ENCODE measurements around the gene SND1. TPM values are rescaled to one million over a fixed set of nuclear protein-coding genes. Genes with fewer than 3 reads are reported as not detected.
"Not testable (repeated sequence)": the region's sequence is repeated elsewhere in the genome, so short reads cannot be mapped to it uniquely, and the experiment has no call there.

The SND1 gene
- polyA plus RNA-seq, 3 donors, result 138 to 152 (median 150) TPM

DNA sequence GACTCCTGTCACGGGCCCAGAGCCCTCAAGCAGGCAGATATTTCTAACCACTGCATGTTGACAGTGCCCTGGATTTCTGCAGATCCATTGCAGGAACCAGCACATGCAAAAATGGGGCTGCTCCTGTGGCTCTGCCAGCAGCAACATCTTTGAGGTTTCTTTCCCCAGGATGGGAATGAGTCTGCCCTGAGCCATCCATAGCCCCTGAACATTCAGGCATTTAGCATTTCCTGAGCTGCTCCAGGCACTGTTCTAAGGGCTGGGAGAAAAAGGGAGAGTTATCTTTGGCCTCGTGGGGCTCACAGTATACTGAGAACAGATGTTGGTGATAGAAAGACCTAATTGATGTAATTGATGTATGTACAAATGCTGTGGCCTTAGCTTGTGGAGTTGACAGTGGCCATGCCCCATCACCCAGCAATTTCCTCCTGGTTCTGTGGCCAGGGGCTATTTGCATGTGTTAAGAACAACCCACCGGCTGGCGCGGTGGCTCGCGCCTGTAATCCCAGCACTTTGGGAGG, 445.3 kb downstream of the SND1 start:
- DNase-seq (ENCODE audit: extremely low read depth in 1 of 11, low read depth in 9 of 11, low spot score in 4 of 11), result no peak

DNA sequence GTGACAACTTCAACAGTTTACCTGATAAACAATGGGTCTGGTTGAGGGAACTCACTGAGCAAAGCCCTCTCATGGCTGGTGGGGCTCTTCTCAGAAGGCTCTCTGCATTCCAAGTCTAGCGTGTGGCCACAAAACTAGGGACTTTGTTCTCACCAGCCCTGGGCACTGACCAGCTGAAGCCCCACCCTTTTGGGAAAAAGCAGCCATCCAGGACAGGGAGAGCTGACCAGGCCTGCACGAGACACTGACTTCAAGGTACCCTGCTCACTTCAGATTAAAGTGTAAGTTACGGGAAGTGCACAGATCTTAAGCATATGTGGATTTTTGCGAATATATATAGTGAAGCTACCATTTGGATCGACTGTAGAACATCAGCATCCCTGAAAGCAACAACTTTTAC, 446.6 kb downstream of the SND1 start:
- no peak for DNase-seq (ENCODE audit: extremely low read depth in 1 of 11, low read depth in 9 of 11, low spot score in 4 of 11)

DNA sequence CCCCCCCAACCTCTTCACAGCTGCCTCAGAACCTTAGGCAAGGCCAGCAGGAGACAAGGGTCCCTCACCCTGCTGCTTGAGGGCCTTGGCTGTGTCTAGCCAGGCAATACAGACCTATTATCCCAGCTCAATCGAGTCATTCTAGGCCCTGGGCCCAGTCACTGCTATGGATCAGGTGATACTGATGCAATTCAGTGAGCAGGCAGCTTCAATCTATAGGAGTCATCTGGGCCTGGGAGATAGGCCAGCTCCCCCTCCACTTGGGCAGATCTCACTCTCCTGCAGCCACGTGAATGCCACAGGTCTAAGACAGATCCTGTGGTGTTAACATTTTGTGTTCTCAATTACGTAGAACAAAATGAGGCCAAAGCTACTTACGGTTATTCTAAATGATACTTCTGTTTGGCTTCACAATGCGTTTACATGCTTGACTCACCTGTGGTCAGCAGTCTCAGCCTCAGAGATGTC, 447.2 kb downstream of the SND1 start:
- DNase-seq (ENCODE audit: extremely low read depth in 1 of 11, low read depth in 9 of 11, low spot score in 4 of 11), result no peak

DNA sequence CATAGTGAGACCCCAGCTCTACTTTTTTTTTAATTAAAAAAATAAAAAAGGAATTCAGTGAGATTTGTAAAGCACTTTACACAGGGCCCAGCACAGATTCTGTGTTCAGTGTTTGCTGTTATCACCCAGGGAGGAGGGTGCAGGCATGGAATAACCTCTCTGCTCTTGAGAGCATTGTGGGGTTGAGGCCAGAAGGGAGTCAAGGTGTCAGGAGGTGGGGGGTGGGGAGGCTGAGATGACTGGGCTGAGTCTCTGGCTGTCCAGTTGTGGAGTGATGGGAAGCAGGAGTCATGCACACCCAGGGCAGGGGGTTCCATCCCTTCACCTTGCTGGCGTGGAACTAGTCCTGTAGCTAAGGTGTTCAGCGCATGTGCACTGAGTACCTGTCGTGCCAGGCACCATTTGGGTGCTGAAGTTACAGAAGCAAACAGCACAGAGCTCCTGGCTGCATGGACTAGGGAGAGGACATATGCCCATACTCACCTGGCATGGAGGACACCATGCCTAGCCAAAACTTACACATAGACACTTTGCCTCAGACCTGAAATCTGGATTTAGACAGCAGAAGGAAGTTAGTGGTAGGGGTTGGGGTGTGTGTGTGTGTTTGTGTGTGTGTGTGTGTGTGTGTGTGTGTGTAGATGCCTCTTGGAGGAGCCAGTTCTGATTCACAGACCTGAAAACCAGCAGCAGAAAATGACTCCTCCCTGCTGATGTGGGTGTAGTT, 448.4 kb downstream of the SND1 start:
- DNase-seq (ENCODE audit: extremely low read depth in 1 of 11, low read depth in 9 of 11, low spot score in 4 of 11), result no peak

DNA sequence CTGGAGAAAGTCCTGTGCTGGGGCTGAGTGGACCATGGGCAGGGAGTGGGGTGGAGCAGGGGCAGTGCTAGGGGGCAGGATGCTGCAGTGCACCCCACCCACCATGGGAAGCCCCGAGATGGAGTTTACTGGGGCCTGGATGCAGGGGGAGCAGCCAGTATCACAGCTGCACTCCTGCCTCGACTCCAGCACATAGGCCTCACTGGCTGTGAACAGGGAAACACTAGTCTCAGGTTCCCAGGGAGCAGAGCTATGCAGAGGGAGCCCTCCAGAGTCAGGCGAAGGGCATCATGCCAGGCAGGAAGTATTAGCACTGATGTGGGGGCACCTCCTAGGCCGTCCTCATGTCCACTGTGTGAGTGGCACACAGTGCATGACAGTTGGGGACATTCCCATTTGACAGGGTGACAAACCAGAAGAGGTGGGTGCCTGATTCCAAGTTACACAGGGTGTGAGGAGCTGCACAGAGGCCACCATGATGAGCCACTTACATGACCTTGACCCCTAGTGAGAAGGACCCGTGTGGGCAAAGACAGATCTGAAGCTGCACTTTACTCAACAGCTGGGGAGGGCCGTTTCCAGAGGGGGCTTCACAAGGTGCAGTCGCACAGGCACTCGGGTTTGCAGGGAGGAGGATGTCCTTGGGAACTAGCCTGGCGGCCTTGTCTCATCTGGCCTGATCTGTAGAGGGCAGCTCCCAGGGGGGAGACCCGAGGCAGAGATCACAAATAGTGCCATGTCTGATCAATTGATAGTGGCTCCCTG, 449.1 kb downstream of the SND1 start:
- DNase-seq (ENCODE audit: extremely low read depth in 1 of 11, low read depth in 9 of 11, low spot score in 4 of 11), result no peak

DNA sequence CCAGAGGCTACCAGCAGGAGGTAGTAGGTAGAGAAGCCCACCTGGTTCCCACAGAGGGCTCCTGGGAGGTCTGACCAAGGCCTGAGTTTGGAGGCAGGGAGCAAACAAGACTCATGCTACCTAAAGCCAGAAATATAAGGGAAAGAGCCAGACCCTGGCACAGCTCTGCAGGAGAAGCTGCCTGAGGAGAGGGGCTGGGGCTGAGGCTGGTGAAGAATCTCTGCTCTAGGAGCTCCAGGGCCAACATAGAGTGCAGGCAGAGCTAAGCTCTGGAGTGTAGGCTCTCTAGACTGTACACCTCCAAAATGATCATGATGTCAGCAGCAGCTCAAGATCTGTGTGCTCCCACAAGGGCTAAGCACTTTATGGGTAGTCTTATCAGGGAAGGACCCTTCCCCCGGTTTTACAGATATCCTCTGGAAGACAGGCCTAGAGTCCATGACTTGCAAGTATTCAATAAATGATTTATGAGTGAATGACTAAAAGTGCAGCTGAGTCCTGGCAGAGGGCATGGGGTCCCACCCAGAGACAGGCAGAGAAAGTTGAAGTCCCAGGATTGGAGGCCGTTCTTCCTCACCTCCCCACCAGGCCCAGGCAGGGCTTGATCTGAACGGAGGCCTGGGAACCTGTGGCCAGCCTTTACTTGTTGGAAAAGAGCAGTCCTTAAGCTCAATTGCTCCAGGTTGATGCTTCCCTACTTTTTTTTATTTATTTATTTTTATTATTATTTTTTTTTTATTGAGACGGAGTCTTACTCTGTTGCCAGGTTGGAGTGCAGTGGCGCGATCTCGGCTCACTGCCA, 450.7 kb downstream of the SND1 start:
- no peak for DNase-seq (ENCODE audit: extremely low read depth in 1 of 11, low read depth in 9 of 11, low spot score in 4 of 11)

DNA sequence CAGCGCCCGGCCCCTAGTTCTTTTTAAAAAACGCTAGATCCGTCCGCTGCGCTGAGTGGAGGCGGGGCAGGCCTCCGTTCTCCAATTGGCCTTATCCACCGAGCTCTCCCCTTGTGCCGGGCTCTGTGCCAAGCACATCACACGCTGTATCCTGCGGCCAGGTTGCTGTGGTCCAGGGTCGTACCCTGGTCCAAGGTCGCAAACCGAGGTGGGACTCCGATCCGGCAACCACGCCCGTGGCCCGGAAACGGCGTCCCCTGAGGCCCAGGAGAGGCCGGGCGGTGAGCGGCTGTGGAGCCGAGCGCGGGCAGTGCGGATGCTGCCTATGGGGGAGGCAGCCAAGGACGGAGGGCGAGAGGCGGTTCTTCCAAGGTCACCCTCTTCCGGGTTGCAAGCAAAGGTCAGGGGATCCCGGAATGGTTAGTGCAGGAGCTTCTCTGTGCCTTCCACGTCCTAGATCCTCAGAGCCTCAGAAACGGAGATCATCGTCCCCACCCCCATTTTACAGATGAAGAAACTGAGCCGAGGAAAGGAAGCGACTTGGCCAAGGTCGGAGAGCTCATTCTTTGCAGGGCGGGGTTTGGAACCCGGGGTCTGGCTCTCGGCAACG, 451.6 kb downstream of the SND1 start:
- no peak for DNase-seq (ENCODE audit: extremely low read depth in 1 of 11, low read depth in 9 of 11, low spot score in 4 of 11)

DNA sequence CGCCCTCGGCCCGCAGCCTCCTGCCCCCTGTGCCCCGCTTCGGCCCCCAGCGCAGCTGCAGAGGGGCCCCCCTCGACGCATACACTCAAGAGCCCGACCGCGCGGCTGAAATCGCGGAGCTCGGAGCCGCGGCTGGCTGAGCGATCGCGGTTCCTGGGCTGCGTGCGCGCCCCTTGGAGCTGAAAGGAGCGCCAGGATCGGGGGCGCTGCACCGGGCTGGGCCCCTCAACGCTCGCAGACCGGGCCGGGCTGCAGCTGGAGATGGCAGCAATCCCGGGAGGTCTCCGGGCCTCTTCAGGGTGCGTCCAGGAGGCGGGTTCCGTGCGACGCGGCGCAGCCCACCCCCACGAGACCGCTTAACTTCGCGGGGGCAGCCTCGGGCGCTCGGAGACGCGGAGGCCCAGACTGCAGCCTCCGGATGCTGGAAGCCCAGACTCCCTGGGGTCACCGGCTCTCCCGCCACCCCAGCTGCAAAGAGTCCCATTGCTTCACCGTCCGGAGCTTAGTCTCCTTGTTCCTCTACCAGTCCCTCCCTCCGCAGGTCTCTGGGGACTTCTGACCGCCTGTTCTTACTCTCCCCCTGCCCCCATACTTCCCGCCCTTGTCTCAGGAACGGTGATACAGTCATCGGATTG, 452.2 kb downstream of the SND1 start:
- peak in 1 of 11 donors; percentile 23 for DNase-seq (ENCODE audit: extremely low read depth in 1 of 11, low read depth in 9 of 11, low spot score in 4 of 11)

DNA sequence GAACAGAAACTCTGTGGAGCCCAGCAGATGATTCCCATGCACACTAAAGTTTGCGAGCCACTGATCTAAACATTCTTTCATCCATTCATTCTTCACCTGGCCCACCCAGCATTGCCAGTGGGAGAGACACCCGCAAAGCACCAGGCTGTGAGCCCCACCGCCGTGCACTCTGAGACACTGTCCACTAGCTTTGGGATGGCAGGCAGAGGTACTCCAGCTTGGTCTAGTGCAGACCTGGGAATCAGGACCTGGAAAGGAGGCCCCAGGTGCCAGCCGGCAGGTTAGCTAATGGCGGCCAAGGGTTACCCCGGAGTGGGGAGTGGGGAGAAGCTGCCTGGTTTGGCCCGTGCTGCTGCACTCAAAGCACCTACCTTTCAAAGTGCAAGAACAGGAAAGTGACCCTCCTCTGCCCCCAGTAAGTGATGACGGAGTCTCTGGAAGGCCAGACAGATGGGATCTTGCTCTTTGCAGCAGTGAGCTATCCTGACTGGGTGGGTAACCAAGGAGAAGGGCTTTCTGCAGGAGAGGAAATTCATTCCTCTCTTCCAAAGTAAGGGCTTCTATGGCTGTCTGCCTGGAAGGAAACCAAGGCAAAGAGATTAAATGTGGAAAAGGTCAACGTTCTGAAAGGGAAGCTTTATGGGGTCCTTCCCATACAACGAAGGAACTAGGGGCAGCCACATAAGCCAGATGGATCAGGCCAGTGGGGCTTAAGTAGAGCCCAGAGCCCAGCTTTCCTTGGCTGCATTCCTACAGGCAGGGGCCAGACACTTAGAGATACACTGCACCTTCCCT, 453.4 kb downstream of the SND1 start:
- DNase-seq (ENCODE audit: extremely low read depth in 1 of 11, low read depth in 9 of 11, low spot score in 4 of 11), result no peak

DNA sequence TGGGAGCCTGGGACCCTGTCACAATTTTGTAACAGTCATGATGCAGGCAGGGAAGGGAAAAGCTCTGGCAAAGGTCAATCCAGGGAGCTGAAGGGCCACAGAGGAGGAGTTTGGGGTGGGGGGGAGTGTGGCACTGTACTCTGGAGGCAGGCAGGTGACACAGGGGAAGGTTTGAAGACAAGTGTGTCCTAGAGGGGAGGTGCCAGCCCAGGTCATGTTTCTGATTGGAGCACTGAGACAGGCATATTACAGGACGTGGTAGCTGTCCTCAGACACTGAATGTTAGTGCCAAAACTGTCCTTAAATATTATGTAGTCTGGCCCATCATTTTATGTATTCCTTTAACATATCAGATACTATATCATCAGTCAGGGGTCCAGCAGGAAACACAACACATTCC, 454.8 kb downstream of the SND1 start:
- DNase-seq (ENCODE audit: extremely low read depth in 1 of 11, low read depth in 9 of 11, low spot score in 4 of 11), result no peak

DNA sequence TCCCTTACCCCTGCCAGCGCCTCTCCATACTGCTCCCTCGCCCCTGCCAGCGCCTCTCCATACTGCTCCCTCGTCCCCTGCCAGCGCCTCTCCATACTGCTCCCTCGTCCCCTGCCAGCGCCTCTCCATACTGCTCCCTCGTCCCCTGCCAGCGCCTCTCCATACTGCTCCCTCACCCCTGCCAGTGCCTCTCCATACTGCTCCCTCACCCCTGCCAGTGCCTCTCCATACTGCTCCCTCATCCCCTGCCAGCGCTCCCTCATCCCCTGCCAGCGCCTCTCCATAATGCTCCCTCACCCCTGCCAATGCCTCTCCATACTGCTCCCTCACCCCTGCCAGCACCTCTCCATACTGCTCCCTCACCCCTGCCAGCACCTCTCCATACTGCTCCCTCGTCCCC, 455.5 kb downstream of the SND1 start:
- not testable (repeated sequence) for DNase-seq (ENCODE audit: extremely low read depth in 1 of 11, low read depth in 9 of 11, low spot score in 4 of 11)

DNA sequence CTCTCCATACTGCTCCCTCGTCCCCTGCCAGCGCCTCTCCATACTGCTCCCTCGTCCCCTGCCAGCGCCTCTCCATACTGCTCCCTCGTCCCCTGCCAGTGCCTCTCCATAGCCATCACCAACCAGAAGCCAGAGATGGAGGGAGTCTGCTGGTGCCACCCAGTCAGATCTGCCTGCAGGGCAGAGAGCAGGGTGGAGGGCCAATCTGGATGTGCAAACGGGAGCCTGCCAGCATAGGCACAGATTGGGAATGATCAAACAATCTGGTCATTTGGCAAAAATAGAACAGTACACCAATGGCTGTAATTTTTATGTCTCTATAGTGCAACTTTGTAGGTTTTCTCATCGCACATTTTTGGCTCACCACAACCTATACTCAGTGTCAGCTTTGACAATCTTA, 456.1 kb downstream of the SND1 start:
- no peak for DNase-seq (ENCODE audit: extremely low read depth in 1 of 11, low read depth in 9 of 11, low spot score in 4 of 11)

DNA sequence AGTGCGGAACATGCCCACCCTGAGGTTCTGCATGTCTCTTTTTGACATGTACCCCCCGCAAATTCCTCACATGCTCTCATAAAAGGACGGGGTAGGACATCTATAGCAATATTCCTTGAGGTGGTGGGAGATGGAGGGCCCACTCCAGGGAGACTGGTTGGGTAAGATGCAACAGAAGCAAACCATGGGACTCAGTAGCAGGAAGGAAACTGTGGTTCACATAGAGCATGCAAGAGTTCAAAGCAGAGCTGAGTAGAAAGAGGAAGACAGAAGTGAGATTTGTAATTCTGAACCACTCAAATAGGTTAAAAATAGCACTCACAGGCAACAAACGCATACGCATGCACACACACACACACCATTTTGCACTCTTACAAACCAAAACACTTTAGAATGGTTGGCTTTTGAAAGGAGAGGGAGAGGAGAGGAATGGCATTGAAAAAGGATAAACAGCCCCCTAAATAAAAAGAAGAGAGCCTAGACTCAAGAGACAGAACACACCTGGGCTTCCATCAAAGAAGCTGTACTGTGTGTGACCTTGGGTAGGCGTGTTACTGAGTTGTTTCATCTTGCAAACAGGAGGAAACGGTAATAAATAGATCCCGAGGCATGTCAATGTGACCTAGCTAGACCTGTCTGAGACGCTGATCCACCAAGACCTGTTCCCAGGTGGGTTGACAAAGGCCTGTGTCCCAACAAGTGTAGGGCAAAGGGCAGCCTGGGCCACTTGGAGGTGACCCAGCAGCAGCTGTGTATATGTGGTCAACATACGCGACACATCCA, 456.8 kb downstream of the SND1 start:
- no peak for DNase-seq (ENCODE audit: extremely low read depth in 1 of 11, low read depth in 9 of 11, low spot score in 4 of 11)

DNA sequence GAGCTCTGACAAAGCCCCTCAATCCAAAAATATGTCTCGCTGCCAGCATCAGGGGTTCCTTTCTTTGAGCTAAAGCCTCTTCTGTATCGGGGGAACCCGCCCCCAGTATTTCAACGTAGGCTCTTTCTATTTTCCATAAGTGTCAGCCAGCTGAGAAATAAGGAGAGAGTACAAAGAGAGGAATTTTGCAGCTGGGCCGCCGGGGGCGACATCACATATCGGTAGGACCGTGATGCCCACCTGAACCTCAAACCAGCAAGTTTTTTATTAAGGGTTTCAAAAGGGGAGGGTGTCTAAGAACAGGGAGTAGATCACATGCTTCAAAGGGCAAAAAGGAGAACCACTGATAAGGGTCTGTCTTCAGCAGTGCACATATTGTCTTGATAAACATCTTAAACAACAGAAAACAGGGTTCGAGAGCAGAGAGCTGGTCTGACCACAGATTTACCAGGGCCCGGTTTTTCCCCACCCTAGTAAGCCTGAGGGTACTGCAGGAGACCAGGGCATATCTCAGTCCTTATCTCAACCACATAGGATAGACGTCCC, 457.5 kb downstream of the SND1 start:
- not testable (repeated sequence) for DNase-seq (ENCODE audit: extremely low read depth in 1 of 11, low read depth in 9 of 11, low spot score in 4 of 11)

DNA sequence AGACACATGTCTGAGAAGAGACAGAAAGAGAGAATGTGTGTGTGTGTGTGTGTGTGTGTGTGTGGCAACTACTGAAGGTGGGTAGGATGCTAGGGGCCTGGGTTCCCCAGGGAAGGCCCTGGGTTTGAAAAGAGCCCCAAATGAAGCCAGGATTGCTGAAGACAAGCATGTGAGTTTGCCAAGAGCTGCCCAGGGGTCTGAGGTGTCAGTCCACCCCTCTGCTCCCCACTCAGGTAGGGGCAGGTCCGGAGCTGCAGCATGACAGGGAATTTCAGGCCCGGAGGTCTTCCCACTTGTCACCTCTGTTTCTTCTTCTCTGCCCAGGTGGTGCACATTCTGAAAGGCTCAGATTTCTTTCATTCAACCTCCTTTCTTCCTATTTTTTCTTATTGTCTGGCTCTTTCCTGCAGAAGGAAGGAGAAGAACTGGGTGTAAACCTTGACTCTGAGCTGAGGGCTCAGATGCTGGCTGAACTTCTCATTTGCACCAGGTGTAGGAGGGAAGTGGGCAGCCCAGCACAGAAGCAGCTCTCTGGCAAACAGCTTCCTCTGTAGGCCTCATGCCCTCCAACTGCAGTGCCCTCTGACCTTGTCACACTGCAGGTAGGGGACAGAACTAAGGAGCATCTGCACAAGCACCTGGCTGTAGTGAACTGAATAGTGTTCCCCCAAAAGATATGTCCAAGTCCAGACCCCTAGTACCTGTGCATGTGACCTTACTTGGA, 458.8 kb downstream of the SND1 start:
- DNase-seq (ENCODE audit: extremely low read depth in 1 of 11, low read depth in 9 of 11, low spot score in 4 of 11), result no peak

DNA sequence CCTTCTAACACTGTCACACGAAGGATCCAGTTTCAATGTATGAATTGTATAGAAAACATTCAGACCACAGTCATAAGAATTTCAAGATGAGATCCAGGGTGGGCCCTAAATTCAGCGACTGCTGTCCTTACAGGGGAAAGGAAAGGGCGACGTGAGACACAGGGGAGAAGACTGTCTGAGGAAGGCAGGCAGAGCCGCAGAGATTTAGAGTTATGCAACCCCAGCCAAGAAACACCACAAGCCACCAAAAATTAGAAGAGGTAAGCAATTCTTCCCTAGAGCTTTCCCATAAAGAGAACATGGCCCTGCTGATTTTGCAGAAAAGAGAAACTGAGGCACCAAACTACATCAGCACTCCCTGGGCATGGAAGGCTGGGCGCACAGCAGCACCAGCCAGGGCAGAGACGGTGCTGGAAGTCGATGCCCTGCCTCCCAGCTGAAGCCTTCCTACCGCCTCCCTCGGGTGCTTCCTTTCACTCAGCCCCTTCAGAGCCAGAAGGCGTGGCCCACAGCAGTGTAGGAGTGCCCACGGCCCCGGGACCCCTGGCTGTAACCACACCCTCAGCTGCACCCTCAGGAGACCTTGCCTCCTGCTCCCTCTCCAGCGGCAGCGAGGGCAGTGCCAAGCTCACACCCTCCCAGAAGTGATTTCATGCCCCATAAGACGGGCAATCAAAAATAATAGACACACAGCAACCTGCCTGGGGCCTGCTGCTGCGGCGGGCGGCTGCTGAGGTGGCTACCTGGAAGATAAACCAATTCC, 460.2 kb downstream of the SND1 start:
- no peak for DNase-seq (ENCODE audit: extremely low read depth in 1 of 11, low read depth in 9 of 11, low spot score in 4 of 11)
